HG03354 (cell line): ENCODE results near the gene ZNF107.
"Not testable (repeated sequence)": the region's sequence is repeated elsewhere in the genome, so short reads cannot be mapped to it uniquely, and the experiment has no call there.

ENCODE experiments used
- ATAC-seq: cut with Tn5 transposase; IDR thresholded peaks from one replicate; pipeline ENCODE4 v1.9.1; 2021; ENCODE audit warnings: mild to moderate bottlenecking; ENCODE audit not compliant: unreplicated experiment, poor library complexity, severe bottlenecking

ZNF107 gene

DNA sequence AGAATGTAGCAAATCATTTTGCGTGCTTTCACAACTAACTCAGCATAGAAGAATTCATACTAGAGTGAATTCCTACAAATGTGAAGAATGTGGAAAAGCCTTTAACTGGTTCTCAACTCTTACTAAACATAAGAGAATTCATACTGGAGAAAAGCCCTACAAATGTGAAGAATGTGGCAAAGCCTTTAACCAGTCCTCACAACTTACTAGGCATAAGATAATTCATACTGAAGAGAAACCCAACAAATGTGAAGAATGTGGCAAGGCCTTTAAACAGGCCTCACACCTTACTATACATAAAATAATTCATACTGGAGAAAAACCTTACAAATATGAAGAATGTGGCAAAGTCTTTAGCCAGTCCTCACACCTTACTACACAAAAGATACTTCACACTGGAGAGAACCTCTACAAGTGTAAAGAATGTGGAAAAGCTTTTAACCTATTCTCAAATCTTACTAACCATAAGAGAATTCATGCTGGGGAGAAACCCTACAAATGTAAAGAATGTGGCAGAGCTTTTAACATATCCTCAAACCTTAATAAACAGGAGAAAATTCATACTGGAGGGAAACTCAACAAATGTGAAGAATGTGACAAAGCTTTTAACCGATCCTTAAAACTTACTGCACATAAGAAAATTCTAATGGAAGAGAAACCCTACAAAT is 40.8 kb downstream of the ZNF107 start:
- ATAC-seq, result no peak

DNA sequence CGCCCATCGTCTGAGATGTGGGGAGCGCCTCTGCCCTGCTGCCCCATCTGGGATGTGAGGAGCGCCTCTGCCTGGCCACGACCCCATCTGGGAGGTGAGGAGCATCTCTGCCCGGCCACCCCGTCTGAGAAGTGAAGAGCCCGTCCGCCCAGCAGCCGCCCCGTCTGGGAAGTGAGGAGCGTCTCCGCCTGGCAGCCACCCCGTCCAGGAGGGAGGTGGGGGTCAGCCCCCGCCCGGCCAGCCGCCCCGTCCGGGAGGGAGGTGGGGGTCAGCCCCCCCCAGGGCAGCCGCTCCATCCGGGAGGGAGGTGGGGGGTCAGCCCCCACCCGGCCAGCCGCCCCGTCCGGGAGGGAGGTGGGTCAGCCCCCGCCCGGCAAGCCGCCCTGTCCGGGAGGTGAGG is 52.0 kb downstream of the ZNF107 start:
- ATAC-seq, result not testable (repeated sequence)

DNA sequence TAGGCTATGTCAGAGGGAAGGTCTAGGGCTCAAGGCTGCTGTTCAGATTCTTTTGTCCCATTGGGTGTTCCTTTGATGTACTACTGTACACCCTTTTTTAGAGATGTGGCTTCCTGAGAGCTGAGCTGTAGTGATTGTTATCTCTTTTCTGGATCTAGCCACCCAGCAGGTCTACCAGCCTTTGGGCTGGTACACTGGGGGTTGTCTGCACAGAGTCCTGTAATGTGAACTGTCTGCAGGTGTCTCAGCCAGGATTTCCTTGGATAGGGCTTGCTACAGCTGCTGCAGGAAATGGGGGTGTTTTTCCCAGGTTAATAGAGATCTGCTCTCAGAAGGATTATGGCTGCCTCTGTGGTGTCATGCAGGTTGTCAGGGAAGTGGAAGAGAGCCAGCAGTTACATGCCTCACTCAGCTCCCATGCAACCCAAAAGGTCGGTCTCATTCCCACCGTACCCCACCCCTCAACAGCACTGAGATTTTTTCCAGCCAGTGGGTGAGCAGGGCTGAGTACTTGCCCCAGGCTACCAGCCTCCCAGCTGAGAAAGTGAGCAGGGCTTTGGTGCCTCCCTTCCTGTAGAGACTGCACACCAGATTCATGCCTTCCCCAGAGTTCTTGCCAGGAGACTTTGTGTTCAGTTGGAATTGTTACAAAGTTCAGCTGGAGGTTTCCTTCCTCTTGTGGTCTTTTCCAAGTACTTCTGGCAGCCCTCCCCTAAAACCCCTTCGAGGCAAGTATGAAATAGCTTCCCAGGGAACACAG is 63.3 kb downstream of the ZNF107 start:
- no peak for ATAC-seq

DNA sequence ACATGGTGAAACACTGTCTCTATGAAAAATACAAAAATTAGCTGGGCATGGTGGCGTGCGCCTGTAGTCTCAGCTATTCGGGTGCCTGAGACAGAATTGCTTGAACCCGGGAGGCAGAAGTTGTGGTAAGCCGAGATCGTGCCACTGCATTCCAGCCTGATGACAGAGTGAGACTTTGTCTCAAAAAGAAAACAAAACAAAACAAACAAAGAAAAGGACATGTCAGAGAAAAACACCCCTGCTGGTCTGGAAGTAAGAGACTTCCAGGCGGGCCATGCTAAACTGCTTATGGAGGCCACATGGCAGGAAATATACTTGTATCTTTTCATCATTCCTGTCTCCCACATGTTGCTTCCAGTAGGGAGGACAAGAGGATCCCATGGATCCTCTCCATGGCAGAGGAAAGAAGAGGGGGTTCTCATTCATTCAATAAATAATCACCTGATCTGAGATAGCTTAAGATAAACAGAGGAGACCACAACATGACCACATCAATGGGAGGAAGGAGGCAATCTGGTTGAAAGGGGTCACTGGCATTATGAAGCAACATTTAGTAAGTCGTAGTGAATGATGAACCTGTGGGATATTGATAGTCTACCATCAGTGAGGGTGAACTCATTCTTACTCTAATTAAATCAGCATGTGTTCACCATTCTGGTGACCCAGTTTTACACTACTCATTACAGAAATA is 67.8 kb downstream of the ZNF107 start:
- no peak for ATAC-seq

DNA sequence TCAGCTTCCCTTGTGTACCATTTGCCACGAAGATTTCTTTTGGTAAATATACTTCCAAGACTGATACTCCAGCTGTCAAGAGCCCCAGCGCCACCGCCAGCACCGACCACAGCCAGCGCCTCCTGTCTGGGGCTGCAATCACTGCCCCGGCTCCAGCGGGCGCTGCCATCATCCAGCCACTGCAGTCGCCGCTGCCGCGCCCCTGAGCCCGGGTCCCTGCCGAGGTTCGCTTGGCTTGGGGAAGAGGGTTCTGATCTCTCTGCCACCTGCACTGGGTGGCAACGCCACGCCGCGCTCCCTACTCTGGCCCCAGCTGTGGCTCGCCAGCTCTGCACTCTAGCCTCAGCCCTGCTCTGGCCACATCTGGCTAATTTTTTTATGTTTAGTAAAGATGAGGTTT is 70.6 kb downstream of the ZNF107 start:
- no peak for ATAC-seq

DNA sequence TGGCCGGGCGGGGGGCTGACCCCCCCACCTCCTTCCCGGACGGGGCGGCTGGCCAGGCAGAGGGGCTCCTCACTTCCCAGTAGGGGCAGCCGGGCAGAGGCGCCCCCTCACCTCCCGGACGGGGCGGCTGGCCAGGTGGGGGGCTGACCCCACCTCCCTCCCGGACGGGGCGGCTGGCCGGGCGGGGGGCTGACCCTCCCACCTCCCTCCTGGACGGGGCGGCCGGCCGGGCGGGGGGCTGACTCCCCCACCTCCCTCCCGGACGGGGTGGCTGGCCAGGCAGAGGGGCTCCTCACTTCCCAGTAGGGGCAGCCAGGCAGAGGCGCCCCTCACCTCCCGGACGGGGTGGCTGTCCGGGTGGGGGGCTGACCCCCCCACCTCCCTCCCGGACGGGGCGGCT is 72.5 kb downstream of the ZNF107 start:
- not testable (repeated sequence) for ATAC-seq

DNA sequence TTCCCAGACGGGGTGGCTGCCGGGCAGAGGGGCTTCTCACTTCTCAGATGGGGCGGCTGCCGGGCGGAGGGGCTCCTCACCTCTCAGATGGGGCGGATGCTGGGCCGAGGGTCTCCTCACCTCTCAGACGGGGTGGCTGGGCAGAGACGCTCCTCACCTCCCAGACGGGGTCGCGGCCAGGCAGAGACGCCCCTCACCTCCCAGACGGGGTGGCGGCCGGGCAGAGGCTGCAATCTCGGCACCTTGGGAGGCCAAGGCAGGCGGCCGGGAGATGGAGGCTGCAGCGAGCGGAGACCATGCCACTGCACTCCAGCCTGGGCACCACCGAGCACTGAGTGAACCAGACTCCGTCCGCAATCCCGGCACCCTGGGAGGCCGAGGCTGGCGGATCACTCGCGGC is 73.0 kb downstream of the ZNF107 start:
- ATAC-seq, result not testable (repeated sequence)

DNA sequence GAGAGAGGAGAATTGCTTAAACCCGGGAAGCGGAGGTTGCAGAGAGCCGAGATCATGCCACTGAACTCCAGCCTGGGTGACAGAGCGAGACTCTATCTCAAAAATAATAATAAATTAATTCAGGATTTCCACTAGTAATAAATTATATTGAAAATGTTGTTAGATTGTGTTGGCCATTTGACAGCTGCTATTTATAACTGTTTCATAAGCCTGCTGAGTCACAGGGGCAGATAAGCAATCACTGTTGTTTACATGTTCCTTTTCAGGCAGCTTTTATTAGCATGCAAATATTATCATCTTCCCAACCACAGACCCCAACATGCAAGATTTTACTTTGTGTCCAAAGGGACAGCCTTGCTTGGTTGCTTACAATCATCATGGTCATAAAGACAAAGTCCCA is 78.7 kb downstream of the ZNF107 start:
- ATAC-seq, result no peak

DNA sequence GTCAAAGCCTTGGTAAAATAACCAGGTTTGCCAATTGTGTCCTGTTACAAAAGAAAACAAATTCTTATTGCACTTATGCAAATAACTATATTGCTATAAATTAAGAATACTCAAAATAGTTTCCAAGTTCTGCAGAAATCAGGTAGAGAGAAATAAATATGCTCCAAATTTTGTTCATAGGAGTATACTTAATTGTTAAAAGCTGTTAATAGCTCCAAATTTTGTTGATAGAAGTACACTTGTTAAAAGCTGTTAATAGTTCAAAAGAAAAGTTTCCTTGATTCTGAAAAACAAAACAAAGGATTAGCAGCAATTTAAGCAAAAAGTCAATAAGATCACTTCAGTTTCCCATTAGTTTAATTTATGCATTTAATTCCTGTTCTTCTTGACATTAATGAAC is 81.9 kb downstream of the ZNF107 start:
- ATAC-seq, result no peak

DNA sequence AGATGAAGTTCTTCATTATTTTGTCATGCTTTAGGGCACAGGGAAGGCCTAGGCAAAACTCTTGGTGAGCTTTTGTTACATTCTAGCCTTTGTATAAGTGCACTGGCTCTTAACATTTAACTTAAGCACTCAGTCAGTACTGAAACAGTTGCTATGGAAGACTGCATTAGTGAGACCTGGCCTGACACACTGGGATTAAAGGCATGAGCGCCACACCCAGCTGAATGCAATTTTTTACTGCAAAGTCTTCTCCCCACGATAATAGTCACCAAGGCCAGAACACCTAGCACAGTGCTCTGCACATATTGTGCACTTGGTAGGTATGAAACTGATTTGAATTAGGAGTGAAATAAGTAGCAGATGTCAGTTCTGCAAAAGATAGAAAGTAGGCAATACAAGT is 87.1 kb downstream of the ZNF107 start:
- ATAC-seq, result no peak

DNA sequence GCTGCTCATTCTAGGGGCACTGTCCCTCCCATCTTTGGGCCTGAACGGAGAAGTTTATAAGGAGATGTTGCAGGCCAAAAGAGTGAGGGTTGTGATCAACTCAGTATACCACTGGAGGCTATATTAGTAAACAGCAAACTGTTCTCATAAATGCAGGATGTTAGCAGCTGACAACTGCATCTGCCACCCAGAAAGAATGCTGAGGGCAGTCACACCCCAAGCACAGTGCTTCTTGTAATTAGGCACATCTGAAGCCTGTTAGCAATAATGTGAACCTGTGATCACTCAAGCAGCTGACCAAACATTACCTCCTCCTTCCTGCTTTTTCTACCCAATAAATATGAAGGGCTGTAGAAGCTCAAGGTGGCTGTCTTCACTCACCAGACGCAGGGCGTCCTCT is 89.9 kb downstream of the ZNF107 start:
- no peak for ATAC-seq

DNA sequence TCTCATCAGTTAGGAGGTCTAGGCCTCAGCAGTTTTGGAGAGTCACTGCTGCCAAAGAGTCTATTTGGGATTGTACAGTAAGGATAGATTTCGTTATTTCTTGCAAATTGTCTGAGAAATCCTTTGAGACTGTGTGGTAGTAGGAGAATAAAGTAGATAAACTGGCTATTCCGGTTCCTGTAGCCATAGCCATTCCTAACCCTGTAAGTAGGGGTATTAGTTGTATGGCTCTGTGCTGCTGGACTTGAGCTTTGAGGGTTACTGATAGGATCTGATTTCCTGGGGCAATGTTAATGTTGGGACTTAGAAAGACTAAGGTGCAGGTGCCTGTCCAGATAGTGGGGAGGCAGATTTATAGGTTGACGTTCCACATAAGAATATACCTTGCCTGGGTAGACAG is 92.2 kb downstream of the ZNF107 start:
- ATAC-seq, result no peak
